Testis (tissue), 3 donors: ENCODE results near the gene ALK. TPM values are rescaled to one million over a fixed set of nuclear protein-coding genes. Genes with fewer than 3 reads are reported as not detected.

Experiments
- DNase-seq: peaks from one replicate; pipeline ENCODE4 v3.0.0-alpha.2; 2019
- H3K27ac ChIP-seq, 2 donors: fragments of 200-600 bp; sonication (generic); one replicate each; pipeline ENCODE4 v1.5.1; 2019
- H3K27me3 ChIP-seq: fragments of 200-600 bp; sonication (generic); one replicate; pipeline ENCODE4 v1.5.1; 2019
- H3K36me3 ChIP-seq: fragments of 200-600 bp; sonication (generic); one replicate; pipeline ENCODE4 v1.5.1; 2017; ENCODE audit warnings: low read depth; ENCODE audit errors: missing control alignments
- H3K4me1 ChIP-seq: fragments of 200-600 bp; sonication (generic); one replicate; pipeline ENCODE4 v1.5.1; 2019
- H3K4me3 ChIP-seq, 2 donors: fragments of 200-600 bp; sonication (generic); one replicate each; pipeline ENCODE4 v1.5.1; 2017 to 2019
- H3K9me3 ChIP-seq: fragments of 200-600 bp; sonication (generic); one replicate; pipeline ENCODE4 v1.5.1; 2017
- CTCF ChIP-seq, 3 experiments: fragments of 450-650 bp in 2 of 3; fragments of 200-600 bp in 1 of 3; sonication (generic) in 1 of 3; IDR thresholded peaks; one replicate each; pipeline ENCODE4 v1.5.1; 2016 to 2019; ENCODE audit warnings: antibody characterized with exemption in 3 of 3, mild to moderate bottlenecking in 2 of 3, moderate library complexity in 1 of 3
- POLR2A ChIP-seq: fragments of 450-650 bp; IDR thresholded peaks from one replicate; pipeline ENCODE4 v1.6.1; 2017; ENCODE audit warnings: antibody characterized with exemption, mild to moderate bottlenecking, moderate library complexity
- WGBS, 2 donors: methylation state at CpG; one replicate each; pipeline ENCODE4 v1.1.5; 2018; 5-methylcytosine and 5-hydroxymethylcytosine counted together
- intact Hi-C: fragments of 100-400 bp; cut with DNase I; formaldehyde crosslinking; loops from one replicate; pipeline ENCODE4 v1.15.1; 2023; ENCODE audit warnings: low total_unique reads
- polyA plus RNA-seq: library from polyadenylated mRNA; stranded (reverse); fragments of 350-450 nt; fragmentation: Illumina TruSeq; extraction: RNeasy Lipid Tissue Mini Kit (QIAGEN cat#74804); gene quantifications from one replicate; pipeline ENCODE4 v1.2.3, GENCODE V29; 2014; ENCODE audit warnings: low read depth, low replicate concordance; ENCODE audit not compliant: insufficient read depth
- total RNA-seq, 2 donors: library from RNA; depleted of rRNA; stranded (reverse); fragments of >200 nt; gene quantifications; one replicate each; pipeline ENCODE4 v1.2.3, GENCODE V29; 2016

Gene ALK
- total and polyA plus RNA-seq, 3 donors from 2014 or later = 2.1 to 3.8 (median 3.8) TPM

DNA sequence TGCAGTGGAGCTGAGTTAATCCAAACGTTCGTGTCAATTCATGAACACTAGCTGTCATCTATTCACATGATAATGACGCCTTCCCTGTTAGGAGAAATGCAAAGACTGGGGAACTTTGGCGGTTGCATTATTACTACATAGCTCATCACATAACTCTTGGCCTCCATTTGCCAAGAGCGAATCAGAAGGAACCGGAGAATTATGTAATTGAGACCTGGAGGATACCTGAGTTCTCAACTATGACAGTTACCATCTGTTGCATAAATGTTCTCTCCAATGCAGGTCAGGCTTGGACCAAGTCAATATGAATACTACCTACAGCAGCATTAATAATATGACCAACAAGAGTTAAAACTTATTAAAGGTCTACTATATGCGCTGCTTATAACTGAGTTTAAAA, 531.7 kb downstream of the ALK start:
- no peak overlapping the region for H3K4me3 ChIP-seq
- H3K4me1 ChIP-seq = no peaks in the 10 kb centered on the region
- intact Hi-C loops = no loop called here
- TF ChIP-seq POLR2A (no peak), CTCF (IDR thresholded peaks at IDR 0.05) (no peak)
- H3K9me3 ChIP-seq = no peaks in the 10 kb centered on the region
- no peak for DNase-seq
- H3K27ac ChIP-seq = no peak overlapping the region
- 93 to 96% methylated on average over 7 of the region's 7 CpGs for WGBS, 2 donors
- no peaks in the 10 kb centered on the region for H3K36me3 ChIP-seq
- no peaks in the 10 kb centered on the region for H3K27me3 ChIP-seq

- Histone ChIP-seq H3K27ac (no peak overlapping the region), H3K4me1 (no peaks in the 10 kb centered on the region), H3K36me3 (no peaks in the 10 kb centered on the region), H3K27me3 (no peaks in the 10 kb centered on the region), H3K9me3 (no peaks in the 10 kb centered on the region), H3K4me3 (no peak overlapping the region)
- no peak for DNase-seq
- intact Hi-C loops = no loop called here
- WGBS, 2 donors = 72 to 88% methylated on average over 2 of the region's 2 CpGs
- no peak for TF ChIP-seq CTCF (IDR thresholded peaks at IDR 0.05)
- TF ChIP-seq POLR2A = no peak
Observed at GRCh38 chr2:29388071-29388470, 533.3 kb downstream of the ALK start.

DNA sequence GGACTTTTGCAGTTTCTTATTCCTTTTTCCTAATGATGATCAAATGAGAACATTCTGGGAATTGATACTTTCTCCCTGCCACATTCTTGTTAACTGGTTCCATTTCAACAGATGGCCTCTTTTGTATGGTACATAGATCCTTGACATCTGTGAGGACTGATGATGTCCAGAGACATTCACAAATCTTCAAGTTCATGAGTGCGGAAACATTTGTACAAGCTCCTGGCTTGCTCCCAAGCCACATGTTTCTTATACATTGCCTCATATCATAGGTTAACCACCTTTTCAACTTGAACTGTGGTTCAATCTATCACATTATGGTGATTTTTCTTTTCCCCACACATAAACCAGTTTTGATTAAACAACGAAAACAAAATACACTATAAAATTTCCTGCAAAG, 538.9 kb downstream of the ALK start:
- intact Hi-C loops = no loop called here
- Histone ChIP-seq H3K9me3 (no peaks in the 10 kb centered on the region), H3K4me1 (no peaks in the 10 kb centered on the region), H3K4me3 (no peak overlapping the region), H3K27me3 (no peaks in the 10 kb centered on the region), H3K36me3 (no peaks in the 10 kb centered on the region), H3K27ac (no peak overlapping the region)
- TF ChIP-seq POLR2A = no peak
- no peak for TF ChIP-seq CTCF (IDR thresholded peaks at IDR 0.05)
- WGBS, 2 donors = 85 to 94% methylated on average over 2 of the region's 2 CpGs
- no peak for DNase-seq

GRCh38 chr2:29377788-29378187, 543.6 kb downstream of the ALK start:
- TF ChIP-seq POLR2A (no peak), CTCF (IDR thresholded peaks at IDR 0.05) (no peak)
- 75 to 82% methylated on average over 1 of the region's 1 CpG for WGBS, 2 donors
- Histone ChIP-seq H3K4me1 (no peaks in the 10 kb centered on the region), H3K9me3 (no peaks in the 10 kb centered on the region), H3K36me3 (no peaks in the 10 kb centered on the region), H3K27ac (no peak overlapping the region), H3K27me3 (no peaks in the 10 kb centered on the region), H3K4me3 (no peak overlapping the region)
- no peak for DNase-seq
- intact Hi-C loops = no loop called here

DNA sequence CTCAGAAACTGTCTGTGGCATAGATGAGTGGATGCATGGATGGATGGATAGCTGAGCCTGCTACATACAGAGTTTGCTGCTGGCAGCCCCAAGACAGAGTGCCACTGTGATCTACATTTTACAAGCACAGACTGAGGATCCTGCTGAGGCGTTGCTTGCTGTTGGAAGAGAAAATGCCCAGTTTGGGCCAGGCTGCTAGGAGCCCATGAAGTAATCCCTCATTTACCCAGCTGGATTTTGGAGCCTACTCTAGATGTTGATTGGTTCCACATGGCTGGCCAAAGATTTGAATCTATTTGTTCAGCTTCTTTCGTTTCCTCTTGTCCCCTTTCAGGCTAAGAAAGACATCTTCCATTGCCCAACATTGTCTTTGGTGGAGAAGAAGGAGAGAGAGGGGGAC, 544.8 kb downstream of the ALK start:
- Histone ChIP-seq H3K36me3 (no peaks in the 10 kb centered on the region), H3K4me3 (no peak overlapping the region), H3K4me1 (no peaks in the 10 kb centered on the region), H3K9me3 (no peaks in the 10 kb centered on the region), H3K27me3 (no peaks in the 10 kb centered on the region), H3K27ac (no peak overlapping the region)
- 80 to 82% methylated on average over 2 of the region's 2 CpGs for WGBS, 2 donors
- no peak for DNase-seq
- intact Hi-C loops = no loop called here
- no peak for TF ChIP-seq CTCF (IDR thresholded peaks at IDR 0.05)
- TF ChIP-seq POLR2A = no peak
